Measurements from ENCODE around the gene KRTAP12-3.

Gene KRTAP12-3

GRCh38 chr21:44647222-44647552, 10.5 kb upstream of the KRTAP12-3 start:
- H3K4me3 ChIP-seq (ENCODE audit: control insufficient read depth, low read depth, low read length): no peak overlapping the region
- no peak for TF ChIP-seq CTCF (IDR thresholded peaks at IDR 0.05; ENCODE audit: control insufficient read depth, insufficient read depth, low read depth, low read length, missing control alignments)
- no peak for DNase-seq (ENCODE audit: low read depth)

DNA sequence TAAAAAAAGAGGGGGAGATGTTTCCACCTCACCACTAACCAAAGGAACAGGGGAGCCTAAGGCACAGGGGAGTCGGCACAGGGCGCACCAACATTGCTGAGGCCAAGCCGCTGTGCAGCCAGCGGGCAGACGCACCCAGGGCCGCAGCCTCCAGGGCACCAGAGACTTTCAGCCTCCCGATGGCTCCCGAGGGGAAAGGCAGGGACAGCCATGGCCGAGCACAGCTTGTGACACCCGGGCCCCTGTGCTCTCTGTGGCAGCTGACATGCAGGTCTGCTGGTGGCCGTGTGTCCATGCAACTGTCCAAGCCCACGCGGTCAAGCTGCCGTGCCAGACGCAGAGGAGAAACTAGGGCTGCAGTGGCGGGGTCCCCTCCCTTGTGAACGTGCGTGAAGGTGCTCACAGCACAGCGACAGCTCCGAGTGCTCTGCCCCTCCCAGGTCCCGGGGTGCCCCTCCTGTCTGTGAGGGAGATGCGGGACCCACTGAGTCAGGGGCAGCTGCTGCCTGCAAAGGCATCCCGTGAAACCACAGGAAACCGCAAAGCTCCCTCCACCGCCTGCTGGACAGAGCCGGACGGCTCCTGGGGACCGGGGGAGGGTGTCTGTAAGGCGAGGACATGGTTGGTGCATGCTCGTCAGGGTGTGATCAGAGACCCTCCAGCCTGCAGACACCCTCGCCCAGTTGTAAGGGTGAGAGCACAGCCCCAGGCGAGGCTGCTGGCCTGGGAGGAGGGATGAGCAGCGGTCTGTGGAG, 9.0 kb upstream of the KRTAP12-3 start:
- DNase-seq (ENCODE audit: low read depth): no peak
- TF ChIP-seq CTCF (IDR thresholded peaks at IDR 0.05; ENCODE audit: control insufficient read depth, insufficient read depth, low read depth, low read length, missing control alignments): no peak
- no peak overlapping the region for H3K4me3 ChIP-seq (ENCODE audit: control insufficient read depth, low read depth, low read length)

DNA sequence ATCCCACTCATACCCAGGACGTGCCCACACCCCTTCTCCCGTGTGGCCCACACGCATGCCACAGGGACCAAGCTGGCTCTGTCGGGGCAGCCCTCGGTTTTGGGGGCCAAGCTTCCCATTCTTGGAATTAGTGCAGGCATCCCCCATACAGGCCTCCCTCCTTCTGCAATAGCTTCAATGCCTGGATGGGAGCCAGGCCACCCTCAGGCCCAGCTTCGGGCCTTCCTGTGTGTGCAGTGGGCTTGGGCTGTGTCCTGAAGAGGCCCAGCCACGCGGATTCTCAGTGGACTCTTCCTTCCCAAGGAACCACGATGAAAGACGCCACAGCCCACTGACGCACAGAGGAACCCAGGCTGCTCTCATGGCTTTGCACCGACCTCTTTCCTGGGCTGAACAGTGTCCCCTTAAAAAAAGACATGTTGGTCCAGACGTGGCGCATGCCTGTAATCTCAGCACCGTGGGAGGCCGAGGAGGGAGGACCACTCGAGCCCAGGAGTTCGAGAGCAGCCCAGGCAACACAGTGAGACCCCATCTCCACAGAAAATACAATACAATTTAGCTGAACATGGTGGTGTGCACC, 8.1 kb upstream of the KRTAP12-3 start:
- no peak overlapping the region for H3K4me3 ChIP-seq (ENCODE audit: control insufficient read depth, low read depth, low read length)
- TF ChIP-seq CTCF (IDR thresholded peaks at IDR 0.05; ENCODE audit: control insufficient read depth, insufficient read depth, low read depth, low read length, missing control alignments): no peak
- DNase-seq (ENCODE audit: low read depth): no peak

- H3K4me3 ChIP-seq (ENCODE audit: control insufficient read depth, low read depth, low read length): no peak overlapping the region
Measured at GRCh38 chr21:44650265-44650972, 7.3 kb upstream of the KRTAP12-3 start.

GRCh38 chr21:44650973-44651675, 6.6 kb upstream of the KRTAP12-3 start:
- DNase-seq (ENCODE audit: low read depth): no peak
- H3K4me3 ChIP-seq (ENCODE audit: control insufficient read depth, low read depth, low read length): no peak overlapping the region
- TF ChIP-seq CTCF (IDR thresholded peaks at IDR 0.05; ENCODE audit: control insufficient read depth, insufficient read depth, low read depth, low read length, missing control alignments): no peak

More at GRCh38 chr21:44650265-44650972, 7.3 kb upstream of the KRTAP12-3 start:
- no peak for DNase-seq (ENCODE audit: low read depth)
- no peak for TF ChIP-seq CTCF (IDR thresholded peaks at IDR 0.05; ENCODE audit: control insufficient read depth, insufficient read depth, low read depth, low read length, missing control alignments)

DNA sequence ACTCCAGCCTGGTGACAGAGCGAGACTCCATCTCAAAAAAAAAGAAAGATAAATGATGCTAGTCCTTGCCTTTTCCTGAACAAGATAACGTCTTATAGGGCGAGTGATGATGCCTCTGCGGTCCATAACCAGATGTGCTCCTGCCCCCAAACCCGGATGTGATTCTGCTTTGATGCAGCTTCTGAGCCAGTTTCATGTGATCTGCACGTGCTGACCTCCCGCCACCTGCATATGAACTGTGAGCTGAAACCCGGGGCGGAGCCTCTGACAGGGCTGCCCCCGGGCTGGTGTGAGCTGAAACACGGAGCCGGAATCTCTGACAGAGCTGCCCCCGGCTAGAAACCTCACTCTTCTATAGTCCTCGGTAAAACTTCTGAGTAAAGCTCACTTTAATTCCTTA, 4.6 kb upstream of the KRTAP12-3 start:
- no peak overlapping the region for H3K4me3 ChIP-seq (ENCODE audit: control insufficient read depth, low read depth, low read length)
- no peak for TF ChIP-seq CTCF (IDR thresholded peaks at IDR 0.05; ENCODE audit: control insufficient read depth, insufficient read depth, low read depth, low read length, missing control alignments)
- DNase-seq (ENCODE audit: low read depth): no peak

Measured in AG09309 (cell line).